AG04449 (cell line): Measurements from ENCODE around the gene MVP.
"Not testable (repeated sequence)": the region's sequence is repeated elsewhere in the genome, so short reads cannot be mapped to it uniquely, and the experiment has no call there.

ENCODE experiments used
- CTCF ChIA-PET: fragments of 350-600 bp; formaldehyde crosslinking; extraction: SDS; loops from one replicate; lab custom pipeline; 2021; ENCODE audit warnings: antibody characterized with exemption; lab: Yijun Ruan, JAX
- POLR2A ChIA-PET: fragments of 400-600, 350-600 bp; formaldehyde crosslinking; extraction: SDS; loops from one replicate; lab custom pipeline; 2020; ENCODE audit warnings: antibody characterized with exemption, inconsistent platforms; lab: Yijun Ruan, JAX
- DNase-seq: peaks from one replicate; pipeline ENCODE4 v3.0.0-alpha.2; 2010; ENCODE audit warnings: low read depth, low spot score
- H3K4me3 ChIP-seq: 2 replicates; pipeline ENCODE4 v1.5.1; 2011; ENCODE audit warnings: low read depth, mild to moderate bottlenecking, control low read depth, low read length
- CTCF ChIP-seq: IDR thresholded peaks from one replicate; pipeline ENCODE4 v1.5.1; 2011; ENCODE audit warnings: mild to moderate bottlenecking, moderate library complexity, low read length, control low read depth, inconsistent platforms; ENCODE audit not compliant: insufficient read depth; ENCODE audit errors: missing control alignments

Gene MVP

GRCh38 chr16:29791845-29792807, 28.1 kb upstream of the MVP start:
- DNase-seq: no peak
- CTCF ChIA-PET: interaction anchor here (1.7 to 3.7 kb wide), 2 partner anchors 11 to 56 kb away, joined by 7 to 27 read pairs; no protein-coding TSS in a partner anchor
- H3K4me3 ChIP-seq: peak overlapping the region; percentile 96
- POLR2A ChIA-PET: no interaction called here
- TF ChIP-seq CTCF: no peak

DNA sequence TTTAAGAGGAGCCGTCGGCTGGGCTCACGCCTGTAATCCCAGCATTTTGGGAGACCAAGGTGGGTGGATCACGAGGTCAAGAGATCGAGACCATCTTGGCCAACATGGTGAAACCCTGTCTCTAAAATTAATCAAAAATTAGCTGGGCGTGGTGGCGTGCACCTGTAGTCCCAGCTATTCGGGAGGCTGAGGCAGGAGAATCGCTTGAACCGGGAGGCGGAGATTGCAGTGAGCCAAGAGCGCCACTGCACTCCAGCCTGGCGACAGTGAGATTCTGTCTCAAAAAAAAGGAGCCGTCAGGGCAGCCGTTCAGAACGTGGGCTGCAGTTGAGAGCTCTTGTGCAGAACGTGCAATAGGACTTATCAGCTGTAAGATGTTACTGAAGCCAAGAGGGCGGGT, 27.1 kb upstream of the MVP start:
- POLR2A ChIA-PET, CTCF ChIA-PET, H3K4me3 ChIP-seq, DNase-seq: not testable (repeated sequence)

- no peak overlapping the region for H3K4me3 ChIP-seq
- DNase-seq: no peak
- POLR2A ChIA-PET: interaction anchor here (1.3 kb wide), 1 partner anchor 10 kb away, joined by 3 read pairs; no protein-coding TSS in a partner anchor
- CTCF ChIA-PET: interaction anchor here (1.0 to 5.3 kb wide), 4 partner anchors 9 to 65 kb away, joined by 3 to 28 read pairs (median 4); no protein-coding TSS in a partner anchor
- no peak for TF ChIP-seq CTCF
These were observed 26.0 kb upstream of the MVP start for GRCh38 chr16:29794231-29794710.

- ChIA-PET CTCF (interaction anchor here (3.0 to 4.0 kb wide), 2 partner anchors 11 to 18 kb away, joined by 9 to 27 read pairs; partner anchors contain the start of gene KIF22), POLR2A (interaction anchor here (1.4 kb wide), 1 partner anchor 12 kb away, joined by 3 read pairs; the partner anchor contains the start of gene KIF22)
- DNase-seq: no peak
- no peak overlapping the region for H3K4me3 ChIP-seq
- no peak for TF ChIP-seq CTCF
These were observed 17.8 kb upstream of the MVP start for GRCh38 chr16:29802416-29802935.

- TF ChIP-seq CTCF: no peak
- no peak overlapping the region; the same call in none of the 2 replicates for H3K4me3 ChIP-seq
- CTCF ChIA-PET: interaction anchor here (1.3 to 4.0 kb wide), 5 partner anchors 12 to 105 kb away, joined by 4 to 27 read pairs (median 7); partner anchors contain the start of genes KIF22 and PAGR1
- POLR2A ChIA-PET: interaction anchor here (0.9 to 1.3 kb wide), 3 partner anchors 9 to 14 kb away, joined by 3 to 6 read pairs (median 4); partner anchors contain the start of genes KIF22 and PAGR1
- DNase-seq: no peak
These were observed 16.2 kb upstream of the MVP start for GRCh38 chr16:29804020-29804419.

GRCh38 chr16:29804455-29805231, 15.6 kb upstream of the MVP start:
- TF ChIP-seq CTCF: no peak
- POLR2A ChIA-PET: interaction anchor here (0.7 to 1.3 kb wide), 4 partner anchors 10 to 18 kb away, joined by 3 to 6 read pairs (median 4); partner anchors contain the start of genes KIF22 and PAGR1

More at GRCh38 chr16:29804455-29805231, 15.6 kb upstream of the MVP start:
- peak overlapping the region; percentile 86 for H3K4me3 ChIP-seq
- CTCF ChIA-PET: interaction anchor here (1.3 to 4.0 kb wide), 5 partner anchors 11 to 105 kb away, joined by 4 to 27 read pairs (median 7); partner anchors contain the start of genes KIF22 and PAGR1
- DNase-seq: no peak
